Inferior parietal cortex (tissue), 1 donor: ENCODE data around the gene IL16.

Source experiments
- DNase-seq: peaks from one replicate; pipeline ENCODE4 v3.0.0-alpha.2; 2016; ENCODE audit errors: extremely low spot score

IL16 gene

GRCh38 chr15:81174125-81174791 lies 22.4 kb upstream of the IL16 start:
- no peak for DNase-seq

GRCh38 chr15:81174792-81175327 lies 21.8 kb upstream of the IL16 start:
- no peak for DNase-seq

GRCh38 chr15:81175496-81175895 lies 21.2 kb upstream of the IL16 start:
- DNase-seq, result no peak

- DNase-seq, result no peak
These were observed 20.3 kb upstream of the IL16 start for GRCh38 chr15:81176291-81176893.

GRCh38 chr15:81178365-81178764 lies 18.3 kb upstream of the IL16 start:
- no peak for DNase-seq

- no peak for DNase-seq
These were observed 15.5 kb upstream of the IL16 start for GRCh38 chr15:81181220-81181619.

- DNase-seq, result no peak
These were observed 14.5 kb upstream of the IL16 start for GRCh38 chr15:81182031-81182755.

GRCh38 chr15:81182756-81183438 lies 13.8 kb upstream of the IL16 start:
- DNase-seq, result no peak

- DNase-seq, result no peak
These were observed 13.3 kb upstream of the IL16 start for GRCh38 chr15:81183439-81183775.

- DNase-seq, result no peak
These were observed 12.5 kb upstream of the IL16 start for GRCh38 chr15:81184188-81184587.

GRCh38 chr15:81185631-81186295 lies 10.9 kb upstream of the IL16 start:
- no peak for DNase-seq

- DNase-seq, result no peak
These were observed 8.3 kb upstream of the IL16 start for GRCh38 chr15:81188354-81188753.

- DNase-seq, result no peak
These were observed 6.9 kb upstream of the IL16 start for GRCh38 chr15:81189583-81190283.

GRCh38 chr15:81190922-81191507 lies 5.7 kb upstream of the IL16 start:
- no peak for DNase-seq

- DNase-seq, result no peak
These were observed 5.0 kb upstream of the IL16 start for GRCh38 chr15:81191701-81192100.

- DNase-seq, result no peak
These were observed 2.0 kb upstream of the IL16 start for GRCh38 chr15:81194723-81195122.

- no peak for DNase-seq
These were observed 1.3 kb upstream of the IL16 start for GRCh38 chr15:81195339-81195864.

GRCh38 chr15:81197255-81197630 lies 564 bp downstream of the IL16 start:
- DNase-seq, result no peak

- no peak for DNase-seq
These were observed 1.1 kb downstream of the IL16 start for GRCh38 chr15:81197688-81198281.
